Measurements from ENCODE around the gene ENGASE.
A peak's percentile ranks its signal among the peaks of the same experiment; 100 is the strongest.

The ENGASE gene

GRCh38 chr17:79036596-79036995 is 38.0 kb upstream of the ENGASE start:
- no peaks in the 10 kb centered on the region for H4K20me1 ChIP-seq
- peak overlapping the region; percentile 8 to 92 (median 82); a peak in 20 of 22 replicates for H3K4me2 ChIP-seq
- no peaks in the 10 kb centered on the region for H3K36me3 ChIP-seq
- H3K4me1 ChIP-seq: peaks cover 8 to 87% (median 56%) of the 10 kb centered on the region in 10 experiments; a peak in 19 of 20 replicates
- H3K9ac ChIP-seq: peak overlapping the region in 5 of 11 experiments; percentile 6 to 73 (median 37); a peak in 6 of 22 replicates
- H3K9me3 ChIP-seq (replicated peaks in 1 of 11): no peaks in the 10 kb centered on the region
- peak overlapping the region in 1 of 10 experiments; percentile 43; a peak in 1 of 20 replicates for H3K4me3 ChIP-seq
- peak overlapping the region in 9 of 11 experiments; percentile 29 to 87 (median 47); a peak in 15 of 22 replicates for H3K27ac ChIP-seq
- TF ChIP-seq Cebpa-rat (IDR thresholded peaks at IDR 0.05): peak in 9 of 11 experiments; percentile 47 to 96 (median 87); a peak in 17 of 22 replicates
- H3K27me3 ChIP-seq: no peaks in the 10 kb centered on the region

GRCh38 chr17:79038545-79039135 is 36.0 kb upstream of the ENGASE start:
- no peaks in the 10 kb centered on the region for H3K9me3 ChIP-seq (replicated peaks in 1 of 11)
- peak in 2 of 11 experiments; percentile 43 to 64; a peak in 3 of 22 replicates for TF ChIP-seq Cebpa-rat (IDR thresholded peaks at IDR 0.05)
- H3K4me3 ChIP-seq: no peak overlapping the region
- no peaks in the 10 kb centered on the region for H3K36me3 ChIP-seq
- no peaks in the 10 kb centered on the region for H4K20me1 ChIP-seq
- H3K4me1 ChIP-seq: peaks cover 8 to 89% (median 54%) of the 10 kb centered on the region in 10 experiments; a peak in 19 of 20 replicates
- H3K4me2 ChIP-seq: peak overlapping the region in 9 of 11 experiments; percentile 3 to 94 (median 76); a peak in 16 of 22 replicates
- H3K9ac ChIP-seq: peak overlapping the region in 4 of 11 experiments; percentile 32 to 66 (median 56); a peak in 8 of 22 replicates
- peak overlapping the region in 6 of 11 experiments; percentile 27 to 87 (median 52); a peak in 9 of 22 replicates for H3K27ac ChIP-seq
- no peaks in the 10 kb centered on the region for H3K27me3 ChIP-seq

GRCh38 chr17:79039171-79039570 is 35.5 kb upstream of the ENGASE start:
- no peak for TF ChIP-seq Cebpa-rat (IDR thresholded peaks at IDR 0.05)
- H3K4me3 ChIP-seq: no peak overlapping the region
- H3K4me2 ChIP-seq: peak overlapping the region in 8 of 11 experiments; percentile 33 to 94 (median 76); a peak in 14 of 22 replicates
- H3K9ac ChIP-seq: peak overlapping the region in 4 of 11 experiments; percentile 32 to 66 (median 56); a peak in 7 of 22 replicates
- no peaks in the 10 kb centered on the region for H4K20me1 ChIP-seq
- no peaks in the 10 kb centered on the region for H3K36me3 ChIP-seq
- H3K27ac ChIP-seq: peak overlapping the region in 5 of 11 experiments; percentile 31 to 87 (median 58); a peak in 9 of 22 replicates
- no peaks in the 10 kb centered on the region for H3K9me3 ChIP-seq (replicated peaks in 1 of 11)
- no peaks in the 10 kb centered on the region for H3K27me3 ChIP-seq
- H3K4me1 ChIP-seq: peaks cover 8 to 84% (median 49%) of the 10 kb centered on the region in 10 experiments; a peak in 19 of 20 replicates

- Histone ChIP-seq H4K20me1 (no peaks in the 10 kb centered on the region), H3K27me3 (no peaks in the 10 kb centered on the region), H3K9me3 (replicated peaks in 1 of 11) (no peaks in the 10 kb centered on the region), H3K36me3 (no peaks in the 10 kb centered on the region), H3K4me2 (peak overlapping the region in 4 of 11 experiments; percentile 23 to 94 (median 80); a peak in 9 of 22 replicates), H3K4me1 (peaks cover 8 to 77% (median 44%) of the 10 kb centered on the region in 10 experiments; a peak in 19 of 20 replicates), H3K27ac (peak overlapping the region in 2 of 11 experiments; percentile 78 to 87; a peak in 4 of 22 replicates), H3K4me3 (no peak overlapping the region), H3K9ac (no peak overlapping the region)
- no peak for TF ChIP-seq Cebpa-rat (IDR thresholded peaks at IDR 0.05)
These were observed 34.7 kb upstream of the ENGASE start for GRCh38 chr17:79039886-79040285.

GRCh38 chr17:79041041-79041570 is 33.5 kb upstream of the ENGASE start:
- H3K27me3 ChIP-seq: no peaks in the 10 kb centered on the region
- TF ChIP-seq Cebpa-rat (IDR thresholded peaks at IDR 0.05): no peak
- H3K4me2 ChIP-seq: peak overlapping the region in 4 of 11 experiments; percentile 30 to 94 (median 80); a peak in 6 of 22 replicates
- H3K4me3 ChIP-seq: no peak overlapping the region
- no peaks in the 10 kb centered on the region for H3K9me3 ChIP-seq (replicated peaks in 1 of 11)
- peaks cover 9 to 66% (median 33%) of the 10 kb centered on the region in 10 experiments for H3K4me1 ChIP-seq
- H4K20me1 ChIP-seq: peaks cover 0 to under 1% (median 0%) of the 10 kb centered on the region in 11 experiments; a peak in 2 of 22 replicates
- H3K9ac ChIP-seq: no peak overlapping the region
- no peaks in the 10 kb centered on the region for H3K36me3 ChIP-seq
- H3K27ac ChIP-seq: no peak overlapping the region

GRCh38 chr17:79041723-79042420 is 32.8 kb upstream of the ENGASE start:
- Histone ChIP-seq H3K27me3 (no peaks in the 10 kb centered on the region), H3K4me2 (peak overlapping the region in 3 of 11 experiments; percentile 21 to 94 (median 85); a peak in 2 of 22 replicates), H3K9ac (no peak overlapping the region), H3K4me3 (no peak overlapping the region), H3K4me1 (peaks cover 10 to 66% (median 33%) of the 10 kb centered on the region in 10 experiments), H4K20me1 (peaks cover 0 to 7% (median 0%) of the 10 kb centered on the region in 11 experiments; a peak in 2 of 22 replicates), H3K27ac (no peak overlapping the region), H3K9me3 (replicated peaks in 1 of 11) (no peaks in the 10 kb centered on the region), H3K36me3 (no peaks in the 10 kb centered on the region; a peak in 1 of 22 replicates)
- no peak for TF ChIP-seq Cebpa-rat (IDR thresholded peaks at IDR 0.05)

- Histone ChIP-seq H3K36me3 (no peaks in the 10 kb centered on the region; a peak in 1 of 22 replicates), H3K9me3 (replicated peaks in 1 of 11) (no peaks in the 10 kb centered on the region), H3K4me1 (peaks cover 17 to 66% (median 34%) of the 10 kb centered on the region in 10 experiments), H3K27ac (no peak overlapping the region), H3K4me3 (no peak overlapping the region), H3K9ac (no peak overlapping the region), H3K27me3 (no peaks in the 10 kb centered on the region), H3K4me2 (peak overlapping the region in 2 of 11 experiments; percentile 21 to 94; a peak in 2 of 22 replicates), H4K20me1 (peaks cover 0 to 7% (median 0%) of the 10 kb centered on the region in 11 experiments; a peak in 2 of 22 replicates)
- TF ChIP-seq Cebpa-rat (IDR thresholded peaks at IDR 0.05): no peak
These were observed 32.0 kb upstream of the ENGASE start for GRCh38 chr17:79042421-79043190.

Measured in BLaER1 treated with 17β-estradiol and CSF1 and Interleukin-3, amounts not matched to agents 10 nM and 100 nM (cell line).